ENCODE data around the gene ABHD12. TPM values are rescaled to one million over a fixed set of nuclear protein-coding genes. Genes with fewer than 3 reads are reported as not detected.
A peak's percentile ranks its signal among the peaks of the same experiment; 100 is the strongest.

Gene ABHD12
- total and polyA plus RNA-seq, 10 of the 15 experiments (the other 5 are each of a cell fraction or from before 2014, with no cell fraction given) = 1.5 to 61.8 (median 26.7) TPM

DNA sequence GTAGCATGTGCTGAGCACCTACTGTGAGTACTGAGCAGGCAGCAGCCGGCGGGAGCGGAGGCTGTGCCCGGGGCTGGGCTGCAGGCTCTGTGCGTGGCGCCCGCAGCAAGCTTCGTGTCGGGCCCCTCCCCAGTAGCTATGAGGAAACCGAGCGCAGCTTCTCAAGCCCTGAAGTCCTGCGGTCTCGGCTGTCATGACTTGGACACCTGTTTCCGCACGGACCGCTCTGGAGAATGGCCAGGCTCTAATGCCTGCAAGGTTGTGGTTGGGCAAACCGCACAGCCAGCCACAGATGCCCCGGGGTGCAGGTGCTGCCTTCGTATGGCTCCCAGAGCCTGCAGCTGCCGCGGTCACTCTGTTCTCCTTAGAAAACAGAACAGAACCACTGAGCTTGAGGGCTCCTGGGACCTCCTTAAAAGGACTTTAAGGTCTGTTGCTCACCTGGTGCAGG is 109.1 kb downstream of the ABHD12 start (continued):
- TF ChIP-seq, protein P1, sequence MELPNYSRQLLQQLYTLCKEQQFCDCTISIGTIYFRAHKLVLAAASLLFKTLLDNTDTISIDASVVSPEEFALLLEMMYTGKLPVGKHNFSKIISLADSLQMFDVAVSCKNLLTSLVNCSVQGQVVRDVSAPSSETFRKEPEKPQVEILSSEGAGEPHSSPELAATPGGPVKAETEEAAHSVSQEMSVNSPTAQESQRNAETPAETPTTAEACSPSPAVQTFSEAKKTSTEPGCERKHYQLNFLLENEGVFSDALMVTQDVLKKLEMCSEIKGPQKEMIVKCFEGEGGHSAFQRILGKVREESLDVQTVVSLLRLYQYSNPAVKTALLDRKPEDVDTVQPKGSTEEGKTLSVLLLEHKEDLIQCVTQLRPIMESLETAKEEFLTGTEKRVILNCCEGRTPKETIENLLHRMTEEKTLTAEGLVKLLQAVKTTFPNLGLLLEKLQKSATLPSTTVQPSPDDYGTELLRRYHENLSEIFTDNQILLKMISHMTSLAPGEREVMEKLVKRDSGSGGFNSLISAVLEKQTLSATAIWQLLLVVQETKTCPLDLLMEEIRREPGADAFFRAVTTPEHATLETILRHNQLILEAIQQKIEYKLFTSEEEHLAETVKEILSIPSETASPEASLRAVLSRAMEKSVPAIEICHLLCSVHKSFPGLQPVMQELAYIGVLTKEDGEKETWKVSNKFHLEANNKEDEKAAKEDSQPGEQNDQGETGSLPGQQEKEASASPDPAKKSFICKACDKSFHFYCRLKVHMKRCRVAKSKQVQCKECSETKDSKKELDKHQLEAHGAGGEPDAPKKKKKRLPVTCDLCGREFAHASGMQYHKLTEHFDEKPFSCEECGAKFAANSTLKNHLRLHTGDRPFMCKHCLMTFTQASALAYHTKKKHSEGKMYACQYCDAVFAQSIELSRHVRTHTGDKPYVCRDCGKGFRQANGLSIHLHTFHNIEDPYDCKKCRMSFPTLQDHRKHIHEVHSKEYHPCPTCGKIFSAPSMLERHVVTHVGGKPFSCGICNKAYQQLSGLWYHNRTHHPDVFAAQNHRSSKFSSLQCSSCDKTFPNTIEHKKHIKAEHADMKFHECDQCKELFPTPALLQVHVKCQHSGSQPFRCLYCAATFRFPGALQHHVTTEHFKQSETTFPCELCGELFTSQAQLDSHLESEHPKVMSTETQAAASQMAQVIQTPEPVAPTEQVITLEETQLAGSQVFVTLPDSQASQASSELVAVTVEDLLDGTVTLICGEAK (IDR thresholded peaks at IDR 0.05; ENCODE audit: borderline replicate concordance) = no peak
- TF ChIP-seq WRNIP1 (IDR thresholded peaks at IDR 0.05; ENCODE audit: borderline replicate concordance, low read depth, low read length) (no peak), NRF1 (conservative IDR thresholded peaks at IDR 0.05; ENCODE audit: low read depth, low read length) (no peak), TCF7 (IDR thresholded peaks at IDR 0.05; ENCODE audit: borderline replicate concordance) (no peak), ZNF384 (IDR thresholded peaks at IDR 0.05; ENCODE audit: borderline replicate concordance, low read depth, low read length) (no peak), KAT2A (conservative IDR thresholded peaks at IDR 0.05; ENCODE audit: control insufficient read depth, low read depth, low read length) (no peak), IKZF1 (conservative IDR thresholded peaks at IDR 0.05) (peak; percentile 72), ATF7 (IDR thresholded peaks at IDR 0.05; ENCODE audit: low read depth) (no peak), NFYA (IDR thresholded peaks at IDR 0.05; ENCODE audit: borderline replicate concordance, low read depth, low read length) (no peak), TCF12 (IDR thresholded peaks at IDR 0.05; ENCODE audit: low read depth, low read length) (peak; percentile 96), PAX8 (IDR thresholded peaks at IDR 0.05) (no peak), PAX5 (IDR thresholded peaks at IDR 0.05; ENCODE audit: borderline replicate concordance, low read depth, low read length) (no peak; the same call in 1 of the 2 replicates), HCFC1 (IDR thresholded peaks at IDR 0.05; ENCODE audit: low read length) (no peak), NR2C2 (IDR thresholded peaks at IDR 0.05; ENCODE audit: borderline replicate concordance, control insufficient read depth, insufficient read length, low read depth) (no peak), SMC3 (IDR thresholded peaks at IDR 0.05; ENCODE audit: borderline replicate concordance, low read length) (no peak), EED (IDR thresholded peaks at IDR 0.05; ENCODE audit: low read depth) (peak; percentile 79), ZSCAN29 (IDR thresholded peaks at IDR 0.05) (no peak)
- TF ChIP-seq, protein P2, sequence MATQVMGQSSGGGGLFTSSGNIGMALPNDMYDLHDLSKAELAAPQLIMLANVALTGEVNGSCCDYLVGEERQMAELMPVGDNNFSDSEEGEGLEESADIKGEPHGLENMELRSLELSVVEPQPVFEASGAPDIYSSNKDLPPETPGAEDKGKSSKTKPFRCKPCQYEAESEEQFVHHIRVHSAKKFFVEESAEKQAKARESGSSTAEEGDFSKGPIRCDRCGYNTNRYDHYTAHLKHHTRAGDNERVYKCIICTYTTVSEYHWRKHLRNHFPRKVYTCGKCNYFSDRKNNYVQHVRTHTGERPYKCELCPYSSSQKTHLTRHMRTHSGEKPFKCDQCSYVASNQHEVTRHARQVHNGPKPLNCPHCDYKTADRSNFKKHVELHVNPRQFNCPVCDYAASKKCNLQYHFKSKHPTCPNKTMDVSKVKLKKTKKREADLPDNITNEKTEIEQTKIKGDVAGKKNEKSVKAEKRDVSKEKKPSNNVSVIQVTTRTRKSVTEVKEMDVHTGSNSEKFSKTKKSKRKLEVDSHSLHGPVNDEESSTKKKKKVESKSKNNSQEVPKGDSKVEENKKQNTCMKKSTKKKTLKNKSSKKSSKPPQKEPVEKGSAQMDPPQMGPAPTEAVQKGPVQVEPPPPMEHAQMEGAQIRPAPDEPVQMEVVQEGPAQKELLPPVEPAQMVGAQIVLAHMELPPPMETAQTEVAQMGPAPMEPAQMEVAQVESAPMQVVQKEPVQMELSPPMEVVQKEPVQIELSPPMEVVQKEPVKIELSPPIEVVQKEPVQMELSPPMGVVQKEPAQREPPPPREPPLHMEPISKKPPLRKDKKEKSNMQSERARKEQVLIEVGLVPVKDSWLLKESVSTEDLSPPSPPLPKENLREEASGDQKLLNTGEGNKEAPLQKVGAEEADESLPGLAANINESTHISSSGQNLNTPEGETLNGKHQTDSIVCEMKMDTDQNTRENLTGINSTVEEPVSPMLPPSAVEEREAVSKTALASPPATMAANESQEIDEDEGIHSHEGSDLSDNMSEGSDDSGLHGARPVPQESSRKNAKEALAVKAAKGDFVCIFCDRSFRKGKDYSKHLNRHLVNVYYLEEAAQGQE (IDR thresholded peaks at IDR 0.05; ENCODE audit: low read depth, low read length) = no peak
- TF ChIP-seq, protein P3, sequence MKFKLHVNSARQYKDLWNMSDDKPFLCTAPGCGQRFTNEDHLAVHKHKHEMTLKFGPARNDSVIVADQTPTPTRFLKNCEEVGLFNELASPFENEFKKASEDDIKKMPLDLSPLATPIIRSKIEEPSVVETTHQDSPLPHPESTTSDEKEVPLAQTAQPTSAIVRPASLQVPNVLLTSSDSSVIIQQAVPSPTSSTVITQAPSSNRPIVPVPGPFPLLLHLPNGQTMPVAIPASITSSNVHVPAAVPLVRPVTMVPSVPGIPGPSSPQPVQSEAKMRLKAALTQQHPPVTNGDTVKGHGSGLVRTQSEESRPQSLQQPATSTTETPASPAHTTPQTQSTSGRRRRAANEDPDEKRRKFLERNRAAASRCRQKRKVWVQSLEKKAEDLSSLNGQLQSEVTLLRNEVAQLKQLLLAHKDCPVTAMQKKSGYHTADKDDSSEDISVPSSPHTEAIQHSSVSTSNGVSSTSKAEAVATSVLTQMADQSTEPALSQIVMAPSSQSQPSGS (IDR thresholded peaks at IDR 0.05; ENCODE audit: low read length) = no peak
- TF ChIP-seq, protein P4, sequence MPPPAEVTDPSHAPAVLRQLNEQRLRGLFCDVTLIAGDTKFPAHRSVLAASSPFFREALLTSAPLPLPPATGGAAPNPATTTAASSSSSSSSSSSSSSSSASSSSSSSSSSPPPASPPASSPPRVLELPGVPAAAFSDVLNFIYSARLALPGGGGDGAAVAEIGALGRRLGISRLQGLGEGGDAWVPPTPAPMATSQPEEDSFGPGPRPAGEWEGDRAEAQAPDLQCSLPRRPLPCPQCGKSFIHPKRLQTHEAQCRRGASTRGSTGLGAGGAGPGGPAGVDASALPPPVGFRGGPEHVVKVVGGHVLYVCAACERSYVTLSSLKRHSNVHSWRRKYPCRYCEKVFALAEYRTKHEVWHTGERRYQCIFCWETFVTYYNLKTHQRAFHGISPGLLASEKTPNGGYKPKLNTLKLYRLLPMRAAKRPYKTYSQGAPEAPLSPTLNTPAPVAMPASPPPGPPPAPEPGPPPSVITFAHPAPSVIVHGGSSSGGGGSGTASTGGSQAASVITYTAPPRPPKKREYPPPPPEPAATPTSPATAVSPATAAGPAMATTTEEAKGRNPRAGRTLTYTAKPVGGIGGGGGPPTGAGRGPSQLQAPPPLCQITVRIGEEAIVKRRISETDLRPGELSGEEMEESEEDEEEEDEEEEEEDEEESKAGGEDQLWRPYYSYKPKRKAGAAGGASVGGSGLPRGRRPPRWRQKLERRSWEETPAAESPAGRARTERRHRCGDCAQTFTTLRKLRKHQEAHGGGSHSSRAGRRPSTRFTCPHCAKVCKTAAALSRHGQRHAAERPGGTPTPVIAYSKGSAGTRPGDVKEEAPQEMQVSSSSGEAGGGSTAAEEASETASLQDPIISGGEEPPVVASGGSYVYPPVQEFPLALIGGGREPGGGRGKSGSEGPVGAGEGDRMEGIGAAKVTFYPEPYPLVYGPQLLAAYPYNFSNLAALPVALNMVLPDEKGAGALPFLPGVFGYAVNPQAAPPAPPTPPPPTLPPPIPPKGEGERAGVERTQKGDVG (CRISPR knock-in tag; IDR thresholded peaks at IDR 0.05) = no peak
